DND-41 (cell line): ENCODE data around the gene METTL21A.

Experiments
- ATAC-seq: fragments of 200-7000 bp; cut with Tn5 transposase; 3 replicates; pipeline ENCODE4 v1.9.1; 2021; ENCODE audit warnings: low read depth; ENCODE audit not compliant: insufficient read depth
- DNase-seq: peaks from one replicate; pipeline ENCODE4 v3.0.0-alpha.2; 2020
- H2AFZ ChIP-seq: 2 replicates; pipeline ENCODE4 v1.6.0; 2012; ENCODE audit warnings: low read depth, low read length
- H3K27ac ChIP-seq: 2 replicates; pipeline ENCODE4 v1.5.1; 2012; ENCODE audit warnings: low read length, inconsistent platforms
- H3K27me3 ChIP-seq: fragments of 200-600 bp; sonication (generic); 2 replicates; pipeline ENCODE4 v1.6.0; 2012; ENCODE audit warnings: low read length, mild to moderate bottlenecking, inconsistent platforms; ENCODE audit not compliant: insufficient read depth, poor library complexity
- H3K36me3 ChIP-seq: 2 replicates; pipeline ENCODE4 v1.5.1; 2012; ENCODE audit warnings: low read length, inconsistent platforms; ENCODE audit not compliant: insufficient read depth
- H3K4me1 ChIP-seq: 2 replicates; pipeline ENCODE4 v1.5.1; 2012; ENCODE audit warnings: mild to moderate bottlenecking, low read length; ENCODE audit not compliant: insufficient read depth
- H3K4me2 ChIP-seq: 2 replicates; pipeline ENCODE4 v1.6.0; 2012; ENCODE audit warnings: mild to moderate bottlenecking, moderate library complexity, low read length, inconsistent platforms; ENCODE audit not compliant: insufficient read depth
- H3K4me3 ChIP-seq, 2 experiments: fragments of 200-600 bp in 1 of 2; shearing (Covaris generic) in 1 of 2; 2 replicates each; pipeline ENCODE4 v1.5.1; 2012 to 2016; ENCODE audit warnings: inconsistent platforms in 2 of 2, low read length in 2 of 2, mild to moderate bottlenecking in 2 of 2, low read depth in 1 of 2, moderate library complexity in 1 of 2
- H3K79me2 ChIP-seq: 2 replicates; pipeline ENCODE4 v1.6.0; 2012; ENCODE audit warnings: low read length, inconsistent platforms; ENCODE audit not compliant: insufficient read depth
- H3K9ac ChIP-seq: 2 replicates; pipeline ENCODE4 v1.6.0; 2012; ENCODE audit warnings: low read depth, mild to moderate bottlenecking, inconsistent platforms, low read length, moderate library complexity
- H3K9me3 ChIP-seq: 2 replicates; pipeline ENCODE4 v1.5.1; 2012; ENCODE audit warnings: low read length, moderate library complexity, mild to moderate bottlenecking, inconsistent platforms; ENCODE audit not compliant: insufficient read depth, severe bottlenecking
- H4K20me1 ChIP-seq: 2 replicates; pipeline ENCODE4 v1.6.0; 2012; ENCODE audit warnings: low read length; ENCODE audit not compliant: insufficient read depth
- EZH2 ChIP-seq: IDR thresholded peaks from 3 replicates; pipeline ENCODE4 v1.6.1; 2012; ENCODE audit warnings: borderline replicate concordance, low read depth, mild to moderate bottlenecking, moderate library complexity, low read length, inconsistent platforms; ENCODE audit not compliant: severe bottlenecking
- TF ChIP-seq, protein P1 (sequence below): IDR thresholded peaks from 2 replicates; pipeline ENCODE4 v1.5.1; 2012; ENCODE audit warnings: borderline replicate concordance, low read length, moderate library complexity, mild to moderate bottlenecking; ENCODE audit not compliant: poor library complexity, severe bottlenecking; ENCODE audit errors: extremely low read depth

The METTL21A gene

DNA sequence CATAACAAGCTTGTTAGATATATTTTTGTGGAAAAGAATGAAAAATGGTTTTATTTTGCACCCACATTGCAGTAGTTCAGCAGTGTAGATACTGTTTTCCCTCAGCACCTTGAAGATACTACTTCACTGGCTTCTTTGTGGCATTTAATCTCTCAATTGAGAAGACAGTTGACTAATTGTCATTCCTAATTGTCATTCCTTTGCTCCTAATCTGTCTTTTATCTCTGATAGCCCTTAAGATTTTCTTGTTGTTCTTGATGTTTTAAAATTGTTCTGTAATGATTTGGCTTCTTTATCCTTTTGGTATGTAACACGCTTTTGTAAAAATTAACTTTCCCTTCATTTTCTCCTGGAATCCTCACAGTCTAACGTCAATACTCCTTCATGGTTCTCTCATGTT is 48.2 kb upstream of the METTL21A start:
- H3K4me2 ChIP-seq, result no peak overlapping the region
- H3K79me2 ChIP-seq, result no peaks in the 10 kb centered on the region
- no peaks in the 10 kb centered on the region for H3K36me3 ChIP-seq
- no peak overlapping the region for H2AFZ ChIP-seq
- H3K4me1 ChIP-seq, result no peaks in the 10 kb centered on the region
- H3K27me3 ChIP-seq, result no peaks in the 10 kb centered on the region
- ATAC-seq (no peak), DNase-seq (no peak)
- no peak for TF ChIP-seq EZH2
- TF ChIP-seq, protein P1, sequence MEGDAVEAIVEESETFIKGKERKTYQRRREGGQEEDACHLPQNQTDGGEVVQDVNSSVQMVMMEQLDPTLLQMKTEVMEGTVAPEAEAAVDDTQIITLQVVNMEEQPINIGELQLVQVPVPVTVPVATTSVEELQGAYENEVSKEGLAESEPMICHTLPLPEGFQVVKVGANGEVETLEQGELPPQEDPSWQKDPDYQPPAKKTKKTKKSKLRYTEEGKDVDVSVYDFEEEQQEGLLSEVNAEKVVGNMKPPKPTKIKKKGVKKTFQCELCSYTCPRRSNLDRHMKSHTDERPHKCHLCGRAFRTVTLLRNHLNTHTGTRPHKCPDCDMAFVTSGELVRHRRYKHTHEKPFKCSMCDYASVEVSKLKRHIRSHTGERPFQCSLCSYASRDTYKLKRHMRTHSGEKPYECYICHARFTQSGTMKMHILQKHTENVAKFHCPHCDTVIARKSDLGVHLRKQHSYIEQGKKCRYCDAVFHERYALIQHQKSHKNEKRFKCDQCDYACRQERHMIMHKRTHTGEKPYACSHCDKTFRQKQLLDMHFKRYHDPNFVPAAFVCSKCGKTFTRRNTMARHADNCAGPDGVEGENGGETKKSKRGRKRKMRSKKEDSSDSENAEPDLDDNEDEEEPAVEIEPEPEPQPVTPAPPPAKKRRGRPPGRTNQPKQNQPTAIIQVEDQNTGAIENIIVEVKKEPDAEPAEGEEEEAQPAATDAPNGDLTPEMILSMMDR, result no peak
- H4K20me1 ChIP-seq, result no peaks in the 10 kb centered on the region
- H3K4me3 ChIP-seq, result no peak overlapping the region
- H3K27ac ChIP-seq, result no peak overlapping the region
- H3K9me3 ChIP-seq, result no peaks in the 10 kb centered on the region
- no peak overlapping the region for H3K9ac ChIP-seq

DNA sequence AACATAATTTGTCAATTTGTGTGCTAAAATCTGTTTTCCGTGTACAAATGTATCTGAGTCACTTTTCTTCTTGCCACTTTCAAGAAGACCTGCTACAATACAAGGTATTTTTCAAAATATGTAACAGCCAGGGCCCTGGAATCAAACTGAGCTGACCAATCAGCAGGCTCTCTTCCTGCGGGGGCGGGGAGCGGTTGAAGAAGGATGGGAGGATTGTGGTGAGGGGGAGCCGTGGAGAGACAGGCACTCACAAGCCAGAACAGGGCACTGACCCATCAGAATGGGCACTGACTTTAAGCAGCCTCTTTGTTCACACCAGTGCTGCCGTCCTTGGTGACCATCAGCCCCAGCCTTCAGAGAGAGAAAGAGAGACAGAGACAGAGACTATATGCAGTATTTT is 45.7 kb upstream of the METTL21A start:
- ATAC-seq (no peak), DNase-seq (no peak)
- no peaks in the 10 kb centered on the region for H3K36me3 ChIP-seq
- no peak for TF ChIP-seq EZH2
- TF ChIP-seq, protein P1, result no peak
- no peak overlapping the region for H3K9ac ChIP-seq
- no peak overlapping the region for H2AFZ ChIP-seq
- no peak overlapping the region for H3K4me3 ChIP-seq
- H3K27ac ChIP-seq, result no peak overlapping the region
- no peaks in the 10 kb centered on the region for H3K9me3 ChIP-seq
- H3K4me2 ChIP-seq, result no peak overlapping the region
- peaks cover 3% of the 10 kb centered on the region for H3K27me3 ChIP-seq
- H3K4me1 ChIP-seq, result no peaks in the 10 kb centered on the region
- H3K79me2 ChIP-seq, result no peaks in the 10 kb centered on the region
- H4K20me1 ChIP-seq, result no peaks in the 10 kb centered on the region

DNA sequence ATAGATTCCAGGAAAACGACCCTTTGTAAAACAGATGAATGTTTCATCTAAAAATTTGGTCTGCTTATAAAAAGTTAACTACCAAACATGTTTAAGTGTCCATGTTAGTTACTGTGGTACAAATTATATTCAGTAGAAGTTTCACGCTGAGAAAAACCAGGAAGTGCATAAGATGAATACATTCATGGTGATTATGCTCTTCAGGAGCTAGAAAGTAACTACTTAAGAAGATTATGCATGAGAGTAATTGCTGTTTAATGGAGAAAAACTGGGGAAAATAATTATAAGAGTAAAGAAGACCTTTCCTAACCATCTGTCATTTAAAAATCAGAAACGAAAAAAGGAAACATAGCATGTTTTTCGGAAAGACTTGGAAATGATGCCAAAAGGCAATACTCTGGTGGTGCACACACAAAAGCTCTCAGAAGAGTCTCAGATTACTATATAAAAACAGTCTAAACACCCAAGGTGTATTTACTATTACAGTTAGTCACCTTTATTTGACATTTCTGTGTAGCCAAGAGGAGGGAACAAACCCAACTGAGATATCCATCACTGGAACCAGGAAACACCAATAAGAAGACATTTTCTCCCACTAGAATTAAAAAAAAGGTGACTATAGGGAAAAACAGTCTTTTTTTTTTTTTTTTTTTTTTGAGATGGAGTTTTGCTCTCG is 38.8 kb upstream of the METTL21A start:
- ATAC-seq, result no peak
- no peak overlapping the region for H2AFZ ChIP-seq
- H3K79me2 ChIP-seq, result no peaks in the 10 kb centered on the region
- H3K4me3 ChIP-seq, result no peak overlapping the region
- H3K27me3 ChIP-seq, result peaks cover 3% of the 10 kb centered on the region
- no peaks in the 10 kb centered on the region for H4K20me1 ChIP-seq
- no peaks in the 10 kb centered on the region for H3K36me3 ChIP-seq
- no peaks in the 10 kb centered on the region for H3K4me1 ChIP-seq
- DNase-seq, result no peak
- H3K27ac ChIP-seq, result no peak overlapping the region
- H3K9ac ChIP-seq, result no peak overlapping the region
- H3K9me3 ChIP-seq, result no peaks in the 10 kb centered on the region
- TF ChIP-seq EZH2, result no peak
- TF ChIP-seq, protein P1, result no peak
- no peak overlapping the region for H3K4me2 ChIP-seq
